ENCODE results near the gene ZNF410. TPM values are rescaled to one million over a fixed set of nuclear protein-coding genes. Genes with fewer than 3 reads are reported as not detected.

The ZNF410 gene
- total and polyA plus RNA-seq, 2 donors (not counting 3 experiments of a cell fraction or from before 2014, with no cell fraction given): 21.8 to 45.0 TPM

DNA sequence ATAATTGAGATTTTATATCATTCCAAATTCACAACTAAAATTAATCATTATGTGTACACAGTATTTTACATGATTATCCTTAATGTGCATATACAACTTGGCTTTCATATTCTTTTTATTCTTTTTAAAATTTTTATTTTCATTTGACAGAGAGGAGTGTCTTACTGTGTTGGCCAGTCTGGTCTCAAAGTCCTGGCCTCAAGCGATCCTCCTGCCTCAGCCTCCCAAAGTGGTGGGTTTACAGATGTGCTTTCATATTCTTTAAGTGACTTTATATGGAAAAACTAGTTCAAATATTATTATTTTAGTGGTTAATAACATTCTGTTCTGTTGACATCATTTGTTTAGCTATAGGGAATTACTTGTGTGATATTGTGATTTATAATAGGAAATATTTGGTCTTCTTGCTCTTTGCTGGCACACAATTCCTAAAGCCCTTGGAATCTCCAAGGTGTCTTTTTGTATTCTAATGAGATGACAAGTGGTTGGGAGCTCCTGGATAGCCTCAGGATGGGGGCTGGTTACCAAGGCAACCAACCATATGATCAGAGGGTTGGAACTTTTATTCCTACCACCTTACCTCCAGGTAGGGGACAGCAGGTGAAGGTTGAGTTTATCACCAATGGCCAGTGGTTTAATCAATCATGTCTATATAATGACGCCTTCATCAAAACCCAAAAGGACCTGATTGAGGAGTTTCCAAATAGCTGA is 16.0 kb upstream of the ZNF410 start:
- dilution Hi-C loops (cut with MboI; ENCODE audit: extremely low pct_ligation_motif_present, low sequenced_read_pairs) (no loop called here), intact Hi-C loops (cut with micrococcal nuclease) (no loop called here)
- H3K4me1 ChIP-seq (ENCODE audit: control insufficient read depth, extremely low read depth, insufficient read depth, low read length): no peaks in the 10 kb centered on the region
- no peaks in the 10 kb centered on the region for H3K9me3 ChIP-seq (replicated peaks; ENCODE audit: control insufficient read depth, insufficient read depth, low read length)
- H3K9me1 ChIP-seq (replicated peaks; ENCODE audit: control insufficient read depth, extremely low read depth, insufficient read depth, low read length): peaks cover 3% of the 10 kb centered on the region
- no peak overlapping the region for H3K4me3 ChIP-seq (replicated peaks in 1 of 3; ENCODE audit: insufficient read depth in 1 of 3, low read depth in 1 of 3, low read length in 3 of 3)
- H3K36me3 ChIP-seq (ENCODE audit: control insufficient read depth in 2 of 2, extremely low read depth in 1 of 2, insufficient read depth in 2 of 2, low read length in 2 of 2): no peaks in the 10 kb centered on the region
- no peaks in the 10 kb centered on the region for H3K27me3 ChIP-seq (ENCODE audit: control insufficient read depth in 2 of 2, insufficient read depth in 2 of 2, low read length in 2 of 2)
- FAIRE-seq (no peak), DNase-seq (ENCODE audit: low read depth, low spot score) (no peak)
- TF ChIP-seq FOS (IDR thresholded peaks at IDR 0.05; ENCODE audit: borderline replicate concordance, insufficient read depth, low read length): no peak
- TF ChIP-seq CTCF (IDR thresholded peaks at IDR 0.05; ENCODE audit: extremely low read depth in 1 of 2, insufficient read depth in 1 of 2, low read depth in 1 of 2, low read length in 2 of 2): no peak
- TF ChIP-seq POLR2A (IDR thresholded peaks at IDR 0.05; ENCODE audit: low read depth, low read length): no peak
- no peak for TF ChIP-seq JUN (IDR thresholded peaks at IDR 0.05; ENCODE audit: borderline replicate concordance, insufficient read depth, insufficient read length, low read depth)
- TF ChIP-seq GATA2 (IDR thresholded peaks at IDR 0.05; ENCODE audit: insufficient read depth, insufficient read length, low read depth, low read length): no peak
- no peak for TF ChIP-seq MYC (IDR thresholded peaks at IDR 0.05; ENCODE audit: low read depth, low read length)
- H3K4me2 ChIP-seq (ENCODE audit: insufficient read depth, low read length): no peak overlapping the region
- H2AFZ ChIP-seq (ENCODE audit: low read depth, low read length): no peak overlapping the region
- ChIA-PET POLR2A (no interaction called here), CTCF (interaction anchor here (1.1 to 1.6 kb wide), 2 partner anchors 142 to 238 kb away, joined by 3 to 8 read pairs; no protein-coding TSS in a partner anchor)
- no peak overlapping the region for H3K9ac ChIP-seq (replicated peaks; ENCODE audit: extremely low read depth, insufficient read depth, low read length)
- H3K27ac ChIP-seq (ENCODE audit: insufficient read depth, low read depth, low read length): no peak overlapping the region
- H3K79me2 ChIP-seq (ENCODE audit: control insufficient read depth, insufficient read depth, low read length): no peaks in the 10 kb centered on the region
- no peaks in the 10 kb centered on the region for H4K20me1 ChIP-seq (replicated peaks; ENCODE audit: control insufficient read depth, extremely low read depth, insufficient read depth, low read length)
- BruUV-seq (replicated peaks): no TSS peak

Measured in endothelial cell of umbilical vein (primary cell).